Adrenal gland (tissue), 5 donors: ENCODE data around the gene RPS24.

ENCODE experiments used
- CTCF ChIP-seq, 6 experiments: fragments of 450-650 bp in 4 of 6; fragments of 200-600 bp in 2 of 6; sonication (generic) in 1 of 6; IDR thresholded peaks; 1 replicate in 5 of 6; 2 replicates in 1 of 6; pipeline versions ENCODE4 v1.5.1 to v1.8.0; 2016 to 2021; ENCODE audit warnings: antibody characterized with exemption in 6 of 6, mild to moderate bottlenecking in 2 of 6, moderate library complexity in 1 of 6
- POLR2A ChIP-seq, 2 donors: fragments of 450-650 bp; IDR thresholded peaks; one replicate each; pipeline ENCODE4 v1.6.1; 2017; ENCODE audit warnings: antibody characterized with exemption in 2 of 2, mild to moderate bottlenecking in 2 of 2, moderate library complexity in 1 of 2
- donor health status: DM: no; HTN: no; CAD: no.

- TF ChIP-seq CTCF (IDR thresholded peaks at IDR 0.05) (no peak), POLR2A (IDR thresholded peaks at IDR 0.05) (no peak)
These were observed 24.9 kb downstream of the RPS24 start for GRCh38 chr10:78058562-78058961.
